ENCODE results near the gene STK24.

Gene STK24

DNA sequence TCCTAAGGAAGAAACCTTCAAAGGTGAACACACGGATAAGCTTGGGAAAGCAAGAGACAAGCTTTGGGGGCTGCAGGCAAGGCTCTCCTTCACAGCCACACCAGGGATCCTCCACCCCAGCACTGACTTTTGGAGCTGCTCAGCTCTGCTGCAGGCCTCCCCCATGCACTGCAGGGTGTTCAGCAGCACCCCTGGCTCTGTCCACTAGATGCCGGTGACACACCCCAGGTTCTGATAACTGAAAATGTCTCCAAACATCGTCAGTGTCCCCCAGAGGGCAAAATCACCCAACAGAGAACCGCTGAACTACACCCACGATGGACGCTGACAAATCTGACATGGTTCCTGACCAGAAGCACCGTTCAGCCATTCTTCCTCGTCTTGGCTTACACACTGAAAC lies 90.5 kb downstream of the STK24 start:
- no peak for DNase-seq

DNA sequence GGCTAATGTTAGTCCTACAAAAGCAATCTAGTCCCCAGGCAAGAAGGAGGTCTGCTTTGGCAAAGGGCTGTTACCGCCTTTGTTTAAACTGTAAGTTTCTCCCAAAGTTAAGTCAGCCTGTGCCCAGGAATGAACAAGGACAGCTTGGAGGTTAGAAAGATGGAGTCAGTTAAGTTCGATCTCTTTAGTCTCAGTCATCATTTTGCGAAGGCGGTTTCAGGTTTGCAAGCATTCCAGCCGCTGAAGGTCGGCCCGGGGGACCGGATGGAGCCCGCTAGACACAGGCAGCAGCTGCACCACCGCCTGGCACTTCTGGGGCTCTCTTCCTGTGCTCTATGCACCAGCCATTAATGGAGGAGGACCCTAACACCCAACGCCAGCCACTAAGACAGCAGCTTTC lies 91.3 kb downstream of the STK24 start:
- no peak for DNase-seq

DNA sequence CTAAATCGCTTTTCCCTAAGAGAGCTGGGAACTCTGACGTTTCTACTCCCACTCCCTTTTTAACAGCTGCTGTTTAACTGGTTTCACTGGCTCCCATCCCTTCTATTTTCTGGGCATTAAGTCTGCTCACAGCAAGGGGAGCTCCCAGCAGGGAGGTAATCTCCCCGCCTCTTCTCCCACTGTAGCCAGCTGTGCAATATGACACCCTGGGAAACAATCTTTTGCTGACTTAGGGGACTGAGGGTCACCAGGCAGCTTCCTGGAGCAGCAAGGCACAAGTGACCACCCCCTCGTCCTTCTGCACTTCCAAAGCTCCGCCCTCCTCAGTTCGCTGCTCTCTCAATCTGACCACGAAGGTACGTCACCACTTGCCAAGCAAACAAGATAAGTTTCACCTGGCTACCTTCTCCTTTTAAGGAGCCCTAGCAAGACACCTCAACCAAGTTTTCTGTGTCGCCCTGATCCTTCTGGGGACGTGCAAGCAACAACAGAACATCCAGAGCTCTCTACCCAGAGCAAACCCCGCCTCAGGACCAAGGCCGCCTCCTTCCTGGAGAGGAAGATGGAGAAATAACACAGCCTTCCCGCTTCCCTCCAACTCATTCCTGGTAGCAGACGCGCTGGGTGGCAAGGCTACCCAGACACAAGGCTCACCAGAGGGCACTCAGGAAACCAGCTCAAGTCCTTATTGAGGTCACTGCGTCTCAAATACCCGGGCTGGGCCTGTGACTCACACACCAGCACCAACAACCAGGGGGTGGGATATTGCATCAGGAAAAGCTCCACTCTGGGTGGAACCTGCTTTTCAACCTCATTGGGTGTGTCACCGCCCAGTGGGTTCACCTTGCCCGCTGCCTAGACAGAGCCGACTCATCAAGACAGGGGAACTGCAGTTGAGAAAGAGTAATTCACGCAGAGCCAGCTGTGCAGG lies 92.4 kb downstream of the STK24 start:
- peak in 2 of 4 experiments; percentile 11 to 16 for DNase-seq

DNA sequence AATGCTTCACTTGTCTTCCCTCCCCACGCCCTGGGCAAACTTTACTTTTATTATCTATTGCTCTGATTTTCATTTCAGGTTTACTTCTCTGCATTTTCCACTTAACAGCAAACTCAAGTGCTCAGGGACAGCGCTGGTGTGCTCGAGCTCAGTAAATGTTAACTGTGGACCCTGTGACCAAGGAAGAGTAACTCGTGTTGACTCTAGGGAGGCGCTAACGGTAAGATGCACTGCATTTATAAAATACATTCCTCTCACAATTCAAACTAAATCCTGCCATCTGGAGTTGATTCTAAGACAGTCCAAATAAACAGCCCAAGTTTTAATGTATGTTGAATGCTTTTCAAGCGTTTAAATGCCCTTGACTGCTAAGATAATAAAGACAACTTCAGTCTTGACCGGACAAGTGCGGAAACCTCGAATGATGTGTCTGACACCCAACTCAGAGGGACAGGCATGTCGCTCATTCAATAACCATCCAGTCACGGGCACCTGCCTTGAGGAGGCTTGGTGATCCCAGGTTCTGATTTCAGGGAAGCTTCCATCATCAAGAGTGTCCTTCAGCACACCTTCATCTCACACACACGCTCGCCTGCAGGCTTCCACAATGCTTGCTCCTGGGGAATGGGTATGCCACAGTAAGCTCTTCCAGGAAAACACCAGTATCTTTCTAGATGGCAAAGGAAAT lies 93.2 kb downstream of the STK24 start:
- DNase-seq, result no peak

DNA sequence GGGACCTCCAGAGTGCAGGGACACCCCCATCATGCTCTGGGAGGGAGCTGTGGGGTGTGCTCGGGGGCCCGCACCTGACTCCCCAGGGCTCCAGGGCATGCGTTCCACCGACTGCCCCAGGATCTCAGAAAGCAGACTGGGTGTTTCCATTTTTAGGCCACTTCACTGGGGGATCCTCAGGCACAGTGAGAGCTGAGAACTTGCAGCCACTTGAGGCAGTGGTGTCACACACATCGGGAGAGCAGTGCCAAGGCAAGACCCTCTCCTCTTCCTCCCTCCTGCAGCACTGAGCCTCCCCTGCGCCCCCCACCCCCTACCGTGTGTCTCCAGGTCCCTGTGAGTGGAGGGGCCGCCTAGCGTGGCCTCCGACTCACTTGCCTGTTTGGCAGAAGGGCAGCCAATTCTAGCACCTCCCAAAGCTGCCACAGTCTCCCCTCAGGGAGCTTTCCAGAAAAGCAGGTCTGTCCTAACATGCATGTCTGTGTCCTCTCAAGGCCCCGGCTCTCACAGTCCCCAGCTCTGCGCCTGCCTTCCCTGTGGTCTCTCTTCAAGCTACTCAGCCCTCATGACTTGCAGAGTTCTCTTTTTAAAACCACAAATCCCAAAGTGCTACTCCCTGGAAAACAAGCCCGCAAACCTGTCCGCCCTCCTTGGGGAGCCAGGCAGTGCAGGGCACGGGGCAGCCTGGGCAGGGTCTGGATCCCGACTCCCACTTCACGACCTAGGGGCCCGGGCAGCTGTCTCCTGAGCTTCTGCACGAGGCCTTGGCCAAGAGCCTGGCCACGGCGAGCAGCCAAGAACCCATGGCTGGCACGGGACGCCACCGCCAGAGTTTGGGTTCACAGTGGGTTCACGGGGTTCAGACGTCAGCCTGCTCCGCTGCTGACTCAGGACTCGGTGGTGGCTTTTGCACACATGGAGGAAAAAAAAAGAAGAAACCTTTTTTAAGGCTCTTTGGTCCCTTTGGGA lies 94.1 kb downstream of the STK24 start:
- no peak for DNase-seq

DNA sequence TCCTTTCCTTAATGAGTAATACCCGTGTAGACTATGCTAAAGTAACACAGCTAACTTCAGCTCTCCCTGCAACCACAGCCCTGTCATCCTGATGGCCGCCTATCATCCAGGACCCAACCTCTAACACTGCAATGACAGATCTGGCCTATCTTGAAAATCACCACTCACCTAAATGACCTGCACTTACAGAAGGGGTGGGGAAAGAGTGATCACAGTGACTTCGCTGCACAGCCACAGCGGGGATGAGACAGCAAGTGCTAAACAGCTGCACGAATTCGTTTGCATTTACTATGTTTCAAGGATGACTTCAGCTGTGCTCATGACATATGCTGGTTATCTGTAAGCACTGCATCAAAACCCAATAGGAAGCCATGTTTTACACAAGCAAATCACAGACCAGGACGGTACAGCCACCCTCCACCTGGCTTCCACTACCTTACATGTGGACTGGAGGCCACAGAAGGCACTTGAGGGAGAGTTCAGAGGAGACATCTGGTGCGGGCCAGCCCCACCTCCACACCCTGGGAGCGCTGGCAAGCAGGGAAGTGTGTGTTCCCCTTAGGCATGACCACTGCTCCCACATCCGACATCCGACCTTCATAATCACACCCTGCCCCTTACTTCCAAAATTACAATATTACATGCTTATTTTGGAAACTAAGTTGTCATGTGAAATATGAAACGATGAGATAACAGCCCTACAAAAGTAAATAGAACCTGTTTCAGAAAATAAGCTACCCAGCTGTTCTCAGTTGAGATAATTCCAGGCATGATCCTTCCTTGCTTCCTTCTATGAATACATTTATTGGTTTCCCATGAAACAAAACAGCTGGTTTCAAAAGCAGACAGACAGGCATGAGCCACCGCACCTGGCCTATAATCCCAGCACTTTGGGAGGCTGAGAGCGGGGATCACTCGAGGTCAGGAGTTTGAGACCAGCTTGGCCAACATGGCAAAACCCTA lies 95.7 kb downstream of the STK24 start:
- peak in 1 of 4 experiments; percentile 9 for DNase-seq

DNA sequence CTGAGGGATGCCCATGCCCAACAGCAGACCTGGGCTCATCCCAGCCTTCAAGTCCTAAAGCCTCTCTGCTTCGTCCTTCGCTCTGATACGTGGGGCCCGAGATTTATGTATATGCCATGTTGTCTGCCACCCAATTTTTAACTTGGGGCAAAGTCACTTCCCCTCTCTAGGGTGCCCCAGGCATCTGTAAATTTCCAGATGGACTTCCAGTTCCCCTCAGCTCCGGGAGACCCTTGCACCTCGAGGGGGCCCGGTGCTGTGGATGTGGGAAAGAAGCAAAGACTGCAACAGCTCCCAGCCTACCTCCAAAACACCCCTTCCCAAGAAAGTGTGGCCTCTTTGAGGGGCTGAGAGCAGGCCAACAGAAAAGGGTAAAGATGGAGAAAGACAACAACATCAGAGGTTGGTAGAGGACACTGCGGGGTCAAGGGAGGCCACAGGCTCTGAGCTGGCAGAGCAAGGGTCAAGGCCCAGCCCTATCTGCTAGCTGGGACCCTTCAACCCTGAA lies 97.4 kb downstream of the STK24 start:
- DNase-seq, result no peak

DNA sequence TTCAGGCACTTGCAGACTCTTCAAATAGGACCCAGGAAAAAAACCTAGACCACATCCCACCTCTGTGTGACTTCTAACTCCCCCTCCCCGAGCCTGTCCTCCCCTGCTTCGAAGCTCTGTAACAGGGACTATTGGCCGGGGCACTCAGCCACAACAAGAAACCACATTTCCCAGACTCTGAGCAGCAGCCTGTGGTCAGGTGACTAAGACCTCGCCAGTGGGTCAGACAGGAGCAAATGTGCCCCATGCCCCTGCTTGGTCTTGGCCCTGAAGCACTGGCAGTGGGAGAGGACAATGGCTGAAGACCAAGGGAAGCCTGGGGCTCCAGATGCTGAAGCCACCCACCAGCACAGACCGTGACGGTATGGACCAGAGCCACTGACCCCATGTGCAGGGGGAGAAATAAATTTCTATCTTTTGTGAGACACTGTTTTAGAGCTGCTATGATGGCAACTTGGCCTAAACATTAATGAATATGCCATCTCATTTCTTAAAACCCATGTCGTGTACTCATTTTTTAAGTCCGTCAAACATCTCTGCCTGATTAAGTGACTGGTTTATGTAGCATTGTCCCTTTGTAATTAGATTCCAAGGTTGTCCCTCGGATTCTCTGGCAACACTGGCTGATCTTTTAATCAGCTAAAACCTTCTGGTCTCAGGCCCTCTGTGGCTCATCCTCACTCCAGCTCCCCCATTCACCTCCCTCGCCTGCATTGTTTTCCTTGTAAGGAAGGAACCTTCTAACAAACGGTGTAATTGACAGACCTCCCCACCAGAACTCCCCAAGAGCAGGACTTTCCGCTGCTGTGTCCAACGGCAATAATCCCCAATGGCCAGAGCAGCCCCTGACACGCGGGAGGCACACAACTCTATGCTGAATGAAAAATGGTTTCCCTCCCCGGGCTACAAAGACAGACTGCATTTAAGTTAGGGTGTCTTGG lies 98.4 kb downstream of the STK24 start:
- no peak for DNase-seq

DNA sequence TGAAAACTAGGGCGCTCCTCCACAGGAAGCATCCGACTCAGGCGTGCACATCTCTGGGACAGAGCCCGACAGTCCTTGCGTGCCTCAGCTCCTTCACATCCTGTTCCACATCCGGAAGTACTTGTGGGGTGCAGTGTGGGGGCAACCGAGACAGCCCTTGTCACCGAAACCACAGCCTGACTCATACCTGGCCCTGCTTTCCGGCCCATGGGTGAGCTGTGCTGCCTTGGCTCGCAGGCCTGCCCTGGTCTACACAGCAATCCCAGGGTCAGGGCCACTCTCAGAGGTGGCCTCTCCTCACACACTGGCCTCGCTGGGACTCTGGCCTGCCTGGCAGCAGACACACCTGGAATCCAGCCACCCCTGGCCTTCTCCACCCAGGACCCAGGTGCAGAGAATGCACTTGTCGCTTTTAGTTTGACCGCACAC lies 100.4 kb downstream of the STK24 start:
- peak; percentile 54 to 76 (median 69) for DNase-seq

DNA sequence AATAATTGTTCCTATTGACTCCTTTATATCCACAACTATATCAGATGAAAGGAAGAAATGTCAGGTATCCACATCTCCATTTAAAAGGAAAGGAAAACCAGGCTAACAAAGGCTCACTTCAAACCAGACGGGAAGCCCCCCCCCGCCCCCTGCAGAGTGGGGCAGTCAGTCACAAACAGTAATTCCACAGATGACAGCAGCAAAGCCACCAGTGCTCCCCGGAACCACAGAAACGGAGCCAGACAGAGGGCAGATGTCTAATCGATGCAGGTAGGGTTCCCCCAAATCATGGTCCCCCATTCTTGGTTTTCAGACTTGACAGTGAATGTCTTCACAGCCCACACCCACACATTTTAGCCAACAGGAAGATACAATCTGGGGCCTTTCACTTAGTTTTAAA lies 100.8 kb downstream of the STK24 start:
- no peak for DNase-seq

DNA sequence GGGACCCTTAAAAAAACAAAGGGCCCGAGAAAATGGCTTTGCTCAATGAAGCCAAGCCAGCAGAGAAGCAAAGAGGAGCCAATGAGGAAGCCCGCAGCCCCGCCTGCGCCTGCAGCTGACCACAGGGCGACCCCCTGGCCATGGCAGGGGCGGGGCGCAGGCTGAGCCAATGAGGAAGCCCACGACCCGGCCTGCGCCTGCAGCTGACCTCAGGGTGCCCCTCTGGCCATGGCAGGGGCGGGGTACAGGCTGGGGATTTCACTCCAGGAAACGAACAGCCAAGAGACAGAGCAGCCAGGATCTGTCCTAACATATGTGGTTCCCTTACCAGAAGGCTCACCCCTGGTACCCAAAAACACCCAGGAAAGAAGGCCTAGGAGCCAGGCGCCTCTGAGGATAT lies 101.4 kb downstream of the STK24 start:
- DNase-seq, result no peak

DNA sequence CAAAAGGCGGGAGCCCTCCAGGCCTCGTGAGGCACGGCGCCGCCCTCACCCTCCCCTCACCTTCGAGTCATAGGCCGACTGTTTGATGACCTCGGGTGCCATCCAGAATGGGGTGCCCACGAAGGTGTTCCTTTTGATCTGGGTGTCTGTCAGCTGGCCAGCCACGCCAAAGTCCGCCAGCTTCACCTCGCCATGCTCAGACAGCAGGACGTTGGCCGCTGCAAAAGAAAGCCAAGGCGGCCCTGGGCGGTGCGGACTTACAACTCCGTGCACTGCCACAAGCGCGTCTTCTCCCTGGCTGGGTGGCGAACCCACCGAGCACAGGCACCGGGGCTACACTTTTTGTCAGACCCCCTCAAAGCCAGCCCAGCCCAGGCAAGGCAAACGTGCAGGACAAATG lies 102.1 kb downstream of the STK24 start:
- no peak for DNase-seq

DNA sequence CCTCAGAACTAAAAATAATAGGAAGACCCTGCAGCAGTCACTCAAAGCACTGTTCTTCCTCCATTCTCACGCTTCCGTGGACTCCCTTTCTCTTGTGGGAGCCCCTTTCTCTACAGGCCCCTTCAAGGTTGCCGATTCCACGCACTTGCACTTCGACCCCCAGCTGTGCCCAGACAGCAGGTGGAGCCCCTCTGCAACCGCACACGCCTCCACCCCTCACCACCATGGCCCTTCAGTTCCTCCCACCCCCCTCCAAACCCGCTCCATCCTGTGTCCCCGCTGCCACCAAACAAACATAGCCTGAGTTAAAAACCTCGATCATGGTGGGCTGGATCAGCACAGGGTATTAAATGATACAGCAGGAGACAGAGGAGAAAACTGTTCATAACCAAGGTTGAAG lies 102.6 kb downstream of the STK24 start:
- DNase-seq, result no peak

DNA sequence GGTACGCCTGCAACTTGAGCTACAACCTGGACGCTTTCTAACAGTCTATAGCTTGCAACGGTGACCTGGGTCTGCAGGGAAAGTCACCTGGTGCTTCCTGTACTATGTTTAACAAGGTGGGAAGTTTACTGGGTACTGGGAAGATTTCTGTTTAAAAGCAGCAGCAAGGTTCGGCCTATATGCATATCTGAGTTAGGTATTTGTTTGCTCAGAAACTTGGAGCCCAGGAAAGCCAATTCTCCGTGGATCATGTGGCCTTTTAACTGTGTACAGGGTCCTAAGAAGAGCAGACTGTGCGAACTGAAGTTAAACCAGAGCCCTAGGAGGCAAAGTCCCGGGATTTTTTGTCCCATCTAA lies 103.1 kb downstream of the STK24 start:
- DNase-seq, result no peak

DNA sequence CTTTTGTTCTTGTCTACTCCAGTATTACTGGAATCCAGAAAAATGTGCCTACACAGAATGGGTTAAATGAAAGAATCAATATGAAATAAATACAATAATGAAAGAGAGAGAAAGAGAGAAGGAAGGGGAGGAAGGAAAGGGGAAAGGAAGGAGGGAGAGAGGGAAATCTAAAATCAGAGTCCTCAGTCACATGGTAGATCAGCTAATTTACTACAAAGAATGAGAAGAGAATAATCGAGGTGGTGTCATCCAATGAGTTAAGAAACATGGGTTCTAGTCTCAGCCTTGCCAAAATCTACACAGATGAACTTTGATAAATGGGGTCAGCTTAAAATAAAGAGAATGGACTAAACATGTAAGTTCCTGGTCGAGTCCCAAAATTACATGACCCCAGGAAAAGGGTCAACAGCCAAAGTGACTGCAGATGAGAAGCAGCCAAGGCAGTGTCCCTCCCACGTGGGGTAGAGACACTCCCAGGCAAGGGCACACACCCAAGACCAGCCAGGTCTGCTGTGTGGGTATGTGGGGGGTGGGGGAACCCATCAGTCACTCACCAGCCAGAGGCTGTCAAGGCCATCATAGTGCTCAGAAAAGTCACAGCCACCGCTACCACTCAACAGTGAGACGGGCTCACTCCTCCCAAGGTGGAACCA lies 103.6 kb downstream of the STK24 start:
- DNase-seq, result no peak

DNA sequence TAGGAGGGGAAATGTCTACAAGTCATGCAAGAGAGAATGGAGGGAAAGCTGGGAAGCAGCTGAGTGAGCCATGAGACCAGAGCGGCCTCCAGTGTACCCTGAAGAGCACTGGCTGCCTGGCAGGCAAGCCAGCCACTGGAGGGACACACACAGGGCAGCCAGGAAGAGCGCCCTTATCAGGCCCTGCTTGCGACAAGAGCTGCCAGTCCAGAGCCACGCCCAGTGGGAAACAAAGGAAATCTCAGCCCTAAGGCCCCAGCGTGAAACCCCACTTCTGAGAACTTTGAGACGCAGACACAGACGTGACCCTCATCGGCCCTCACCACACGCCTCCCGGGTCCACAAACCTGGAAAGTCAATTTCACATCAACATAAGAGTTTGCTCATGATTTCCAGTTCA lies 105.0 kb downstream of the STK24 start:
- no peak for DNase-seq

DNA sequence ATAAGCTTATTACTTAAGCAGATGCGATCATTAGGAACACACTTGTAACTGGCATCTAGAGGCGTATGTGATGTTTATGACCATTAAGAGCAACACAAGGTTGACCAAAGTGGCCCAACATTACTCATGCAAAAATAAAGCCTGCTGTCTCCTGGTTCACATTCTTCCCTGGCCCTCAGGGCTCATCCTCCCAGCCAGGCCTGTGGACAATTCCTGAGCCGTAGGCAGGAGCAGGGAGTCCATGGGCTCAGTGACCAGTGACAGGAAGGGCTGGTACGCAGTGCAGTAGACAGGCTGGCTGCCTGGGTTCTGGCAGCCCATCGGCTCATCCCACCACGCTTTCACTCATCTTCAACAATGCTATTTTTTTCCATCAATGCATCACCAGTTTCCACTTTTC lies 106.0 kb downstream of the STK24 start:
- DNase-seq, result no peak

DNA sequence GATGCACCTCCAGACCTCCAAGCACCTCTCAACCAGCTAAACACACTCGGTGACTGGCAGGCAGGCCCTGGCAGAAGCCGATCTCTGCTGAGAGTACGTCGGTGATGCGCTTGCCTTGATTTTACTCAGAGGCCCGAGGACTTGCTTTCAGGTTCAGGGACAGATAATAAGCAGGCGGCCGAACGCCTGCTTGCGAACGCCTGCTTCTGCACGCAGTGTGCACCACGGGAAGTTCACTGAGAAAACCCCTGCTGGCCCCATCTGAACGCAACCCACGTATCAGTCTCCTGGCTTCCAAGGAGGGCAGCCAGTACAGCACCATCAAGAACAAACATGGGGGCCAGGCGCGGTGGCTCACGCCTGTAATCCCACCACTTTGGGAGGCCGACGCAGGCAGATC lies 108.0 kb downstream of the STK24 start:
- DNase-seq, result no peak

DNA sequence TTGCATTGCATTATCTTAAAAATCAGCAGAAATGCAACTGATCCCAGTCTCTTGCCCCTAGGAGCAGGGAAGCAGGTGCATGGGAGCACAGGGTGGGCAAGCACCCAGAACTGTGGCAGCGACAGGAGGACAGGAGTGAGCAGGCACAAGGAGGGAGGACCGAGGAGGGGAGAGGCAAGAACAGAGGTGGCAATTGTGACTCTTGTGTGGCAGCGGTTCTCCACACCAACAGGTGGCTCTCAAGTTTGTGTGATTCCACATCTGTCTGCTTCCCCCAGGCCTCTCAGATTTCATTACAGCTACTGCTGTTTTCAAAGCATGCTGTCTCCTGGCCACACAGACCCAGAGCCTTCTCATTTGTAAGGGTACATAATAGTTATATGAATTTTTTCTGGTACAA lies 108.5 kb downstream of the STK24 start:
- no peak for DNase-seq
